ENCODE results near the gene DGKB.

Gene DGKB

DNA sequence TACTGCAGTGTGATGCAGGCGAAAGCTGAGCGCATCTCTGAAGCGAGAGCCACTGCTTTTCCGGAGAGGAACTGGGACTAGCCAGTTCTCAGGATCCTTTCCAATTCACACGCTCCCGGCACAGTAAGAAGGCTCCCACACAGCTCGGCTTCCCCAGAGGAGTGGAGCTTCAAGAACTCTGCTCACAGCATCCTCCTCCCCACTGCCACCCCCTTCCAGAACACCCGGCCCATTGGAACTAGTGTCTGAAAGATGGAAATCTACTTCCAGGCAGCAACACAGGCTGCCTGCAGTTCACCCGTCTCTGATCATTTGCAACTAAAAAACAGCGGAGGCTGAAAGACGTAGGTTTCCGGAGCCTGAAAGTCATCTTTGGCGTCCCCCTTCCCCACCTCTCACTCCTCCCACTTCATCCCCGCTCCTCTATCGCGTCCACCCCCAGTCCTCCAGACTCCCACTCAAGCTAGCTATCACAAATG, at the start of gene DGKB:
TSS of gene DGKB (minus strand) at position 163 of the 479 bp plus-strand sequence.
- no peak for TF ChIP-seq GATA3 (IDR thresholded peaks at IDR 0.05; ENCODE audit: low read depth, low read length)
- no peak for TF ChIP-seq GATA2 (IDR thresholded peaks at IDR 0.05; ENCODE audit: low read depth, low read length)

DNA sequence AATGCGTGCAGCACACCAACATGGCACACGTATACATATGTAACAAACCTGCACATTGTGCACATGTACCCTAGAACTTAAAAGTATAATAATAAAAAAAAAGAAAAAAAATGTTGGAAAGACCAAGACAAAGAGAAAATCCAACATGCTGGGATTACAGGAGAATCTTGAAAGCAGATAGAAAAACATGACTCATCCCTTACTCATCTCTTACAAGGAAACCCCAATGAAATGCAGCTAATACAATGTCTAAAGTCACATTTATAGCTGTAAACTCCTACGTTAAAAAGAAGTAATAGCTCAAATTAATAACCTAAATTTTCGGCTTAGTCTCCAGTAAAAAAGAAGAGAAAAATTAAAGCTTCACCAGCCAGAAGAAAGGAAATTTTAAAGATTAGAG, 47.5 kb upstream of the DGKB start:
- TF ChIP-seq GATA3 (IDR thresholded peaks at IDR 0.05; ENCODE audit: low read depth, low read length), result no peak
- no peak for TF ChIP-seq GATA2 (IDR thresholded peaks at IDR 0.05; ENCODE audit: low read depth, low read length)

DNA sequence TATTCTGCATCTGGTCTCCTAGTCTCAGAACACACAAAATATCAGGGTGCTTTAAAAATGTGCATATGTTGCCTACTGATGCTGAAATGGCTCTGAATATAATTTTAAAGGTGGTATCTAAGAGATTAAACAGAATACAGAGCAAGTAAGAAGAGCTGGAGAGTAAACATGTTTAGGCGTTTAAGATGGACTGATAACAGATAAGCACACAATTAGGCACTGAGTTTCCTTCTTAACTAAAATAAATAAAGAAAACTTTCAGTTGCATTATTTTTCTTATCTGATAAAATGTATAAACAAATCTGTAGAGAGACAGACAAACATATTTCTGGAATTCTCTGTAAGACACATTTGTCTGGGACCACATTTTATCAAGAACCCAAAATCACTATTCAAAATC, 35.6 kb upstream of the DGKB start:
- TF ChIP-seq GATA3 (IDR thresholded peaks at IDR 0.05; ENCODE audit: low read depth, low read length), result peak; percentile 48; the same call in 1 of the 2 replicates
- TF ChIP-seq GATA2 (IDR thresholded peaks at IDR 0.05; ENCODE audit: low read depth, low read length), result no peak

DNA sequence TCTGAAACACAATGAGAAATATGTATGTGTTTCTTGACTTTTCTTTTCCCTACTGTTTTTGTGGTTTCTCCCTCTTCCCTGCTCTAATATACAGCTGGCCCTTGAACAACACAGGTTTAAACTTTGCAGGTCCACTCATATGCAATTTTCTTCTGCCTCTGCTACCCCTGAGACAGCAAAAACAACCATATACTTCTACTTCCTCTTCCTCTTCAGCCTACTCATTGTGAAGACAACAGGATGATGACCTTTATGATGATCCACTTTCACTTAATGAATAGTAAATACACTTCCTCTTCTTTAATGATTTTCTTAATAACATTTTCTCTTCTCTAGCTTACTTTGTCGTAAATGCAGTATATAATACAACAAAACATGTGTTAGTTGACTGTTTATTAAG, 35.0 kb upstream of the DGKB start:
- TF ChIP-seq GATA3 (IDR thresholded peaks at IDR 0.05; ENCODE audit: low read depth, low read length) (no peak), GATA2 (IDR thresholded peaks at IDR 0.05; ENCODE audit: low read depth, low read length) (no peak)

DNA sequence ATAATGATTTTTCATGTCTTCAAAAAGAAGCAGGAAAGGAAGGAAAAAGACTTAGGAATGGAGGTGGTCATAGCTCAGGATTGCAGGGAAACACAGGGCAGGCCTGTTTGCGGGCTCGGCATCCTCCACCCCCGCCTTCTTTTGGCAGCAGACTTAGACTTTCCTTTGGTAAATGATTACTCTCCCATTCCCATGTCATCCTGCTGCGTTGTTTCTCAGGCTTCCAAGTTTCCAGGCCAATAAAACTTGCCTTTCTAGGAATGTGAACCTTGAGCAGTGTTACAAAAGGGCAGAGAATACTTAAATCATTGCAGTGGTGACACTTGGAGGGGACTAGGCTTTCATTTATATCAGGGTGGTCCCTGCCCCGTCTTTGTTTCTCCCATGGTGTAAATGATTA, 34.0 kb upstream of the DGKB start:
- TF ChIP-seq GATA2 (IDR thresholded peaks at IDR 0.05; ENCODE audit: low read depth, low read length) (no peak), GATA3 (IDR thresholded peaks at IDR 0.05; ENCODE audit: low read depth, low read length) (no peak)

DNA sequence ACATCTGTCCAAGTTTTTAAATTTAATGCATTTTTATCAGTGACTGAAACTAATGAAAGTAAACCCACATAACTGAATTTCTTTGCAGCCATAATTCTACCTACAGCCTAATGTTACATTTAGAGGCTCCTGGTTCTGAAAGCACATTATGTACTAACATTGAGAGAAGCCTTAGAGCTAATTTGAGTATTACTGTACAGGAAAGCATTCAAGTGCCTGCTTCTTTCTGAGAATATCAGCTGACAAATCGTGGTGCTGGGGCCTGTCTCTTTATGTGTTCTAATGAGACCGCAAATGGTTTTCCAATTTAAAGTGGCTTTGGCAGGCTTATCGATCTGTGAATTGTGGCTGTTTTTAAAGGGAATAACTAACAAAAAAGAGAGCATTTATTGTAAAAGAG, 32.3 kb upstream of the DGKB start:
- TF ChIP-seq GATA3 (IDR thresholded peaks at IDR 0.05; ENCODE audit: low read depth, low read length) (no peak), GATA2 (IDR thresholded peaks at IDR 0.05; ENCODE audit: low read depth, low read length) (no peak)

DNA sequence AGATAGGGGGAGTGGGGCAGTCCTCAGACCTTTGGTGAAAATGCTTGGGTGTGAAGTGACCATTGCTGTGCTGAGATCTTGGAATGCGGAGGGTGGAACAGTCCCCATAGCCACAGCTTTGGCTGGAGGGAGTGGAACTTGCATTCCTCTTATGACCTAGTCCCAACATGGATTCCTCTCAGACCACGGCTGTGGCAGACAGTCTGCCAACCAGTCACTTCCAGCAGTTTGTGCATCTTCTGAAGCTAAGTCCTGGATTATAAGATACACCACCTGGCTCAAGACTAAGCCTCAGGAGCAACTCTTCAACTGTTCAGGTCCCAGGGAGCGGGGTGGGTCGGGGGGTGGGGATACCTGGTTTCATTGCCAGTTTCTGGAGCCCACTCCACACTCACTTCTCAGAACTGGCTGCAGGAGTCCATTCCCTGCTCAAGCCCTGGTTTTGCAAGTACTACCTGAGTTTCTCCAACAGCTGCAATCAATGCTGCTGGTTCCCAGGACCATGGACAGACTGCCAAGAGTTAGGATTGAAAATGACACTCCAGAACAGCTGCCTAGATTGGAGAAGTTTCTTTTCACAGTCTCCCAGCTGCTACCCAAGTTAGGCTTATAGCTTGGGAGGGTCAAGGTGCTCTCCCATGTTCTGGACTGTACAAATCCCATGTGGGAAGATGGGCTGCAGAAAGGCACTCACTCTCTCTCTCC, 29.1 kb upstream of the DGKB start:
- TF ChIP-seq GATA2 (IDR thresholded peaks at IDR 0.05; ENCODE audit: low read depth, low read length), result no peak
- no peak for TF ChIP-seq GATA3 (IDR thresholded peaks at IDR 0.05; ENCODE audit: low read depth, low read length)

DNA sequence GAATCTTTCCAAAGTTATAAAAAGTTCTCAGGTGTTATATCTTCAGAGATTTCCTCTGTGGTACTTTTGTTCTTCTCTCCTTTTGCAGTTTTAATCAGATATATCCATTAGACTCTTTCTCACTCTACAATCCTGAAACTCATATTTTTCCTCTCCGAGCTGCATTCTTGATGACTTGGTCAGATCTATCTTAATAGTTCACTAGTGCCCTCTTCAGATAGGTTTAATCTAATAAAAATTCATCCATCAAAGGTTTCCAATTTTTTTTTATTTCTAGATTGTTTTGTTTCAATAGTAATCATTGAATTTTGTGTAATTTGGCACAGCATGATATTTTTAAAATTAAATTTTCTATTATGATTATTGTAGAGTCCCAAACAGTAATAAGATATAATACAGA, 21.8 kb upstream of the DGKB start:
- TF ChIP-seq GATA3 (IDR thresholded peaks at IDR 0.05; ENCODE audit: low read depth, low read length) (no peak), GATA2 (IDR thresholded peaks at IDR 0.05; ENCODE audit: low read depth, low read length) (no peak)

DNA sequence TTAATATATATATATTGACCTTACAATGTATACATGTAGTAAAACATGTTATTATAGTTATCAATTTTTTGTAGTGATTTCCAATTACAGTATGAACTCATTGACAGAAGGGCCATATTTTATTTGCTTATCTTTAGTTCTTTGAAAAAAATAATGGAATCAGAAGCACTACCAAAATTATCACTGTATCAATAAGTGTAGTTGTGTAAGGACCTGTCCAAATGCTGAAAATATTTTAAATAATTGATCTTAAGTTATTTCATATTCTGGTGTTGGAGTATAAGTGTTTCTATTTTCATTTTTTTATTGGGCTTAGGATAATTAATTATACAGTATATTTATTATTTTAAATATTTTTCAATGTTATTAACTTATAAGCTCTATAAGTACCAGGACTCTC, 8.5 kb upstream of the DGKB start:
- TF ChIP-seq GATA2 (IDR thresholded peaks at IDR 0.05; ENCODE audit: low read depth, low read length) (no peak), GATA3 (IDR thresholded peaks at IDR 0.05; ENCODE audit: low read depth, low read length) (no peak)

DNA sequence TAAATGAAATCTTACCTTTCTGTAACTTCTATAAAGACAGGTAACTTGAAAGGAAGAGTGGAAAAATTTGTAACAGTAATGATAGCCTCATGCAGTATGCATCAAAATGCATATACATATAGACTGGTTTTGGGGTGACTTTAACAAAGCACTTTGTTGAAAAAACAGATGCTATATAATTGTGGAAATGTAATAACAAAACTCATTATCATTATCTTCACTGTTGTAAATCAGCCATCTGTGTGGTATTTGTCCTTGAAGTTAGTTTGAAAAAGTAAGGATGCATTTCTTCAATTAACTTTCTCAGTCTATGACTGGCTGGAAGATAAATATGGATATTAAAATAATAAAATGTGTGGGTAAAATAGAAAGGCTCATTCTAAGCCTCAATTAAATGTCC, 6.1 kb upstream of the DGKB start:
- TF ChIP-seq GATA3 (IDR thresholded peaks at IDR 0.05; ENCODE audit: low read depth, low read length) (no peak), GATA2 (IDR thresholded peaks at IDR 0.05; ENCODE audit: low read depth, low read length) (no peak)

DNA sequence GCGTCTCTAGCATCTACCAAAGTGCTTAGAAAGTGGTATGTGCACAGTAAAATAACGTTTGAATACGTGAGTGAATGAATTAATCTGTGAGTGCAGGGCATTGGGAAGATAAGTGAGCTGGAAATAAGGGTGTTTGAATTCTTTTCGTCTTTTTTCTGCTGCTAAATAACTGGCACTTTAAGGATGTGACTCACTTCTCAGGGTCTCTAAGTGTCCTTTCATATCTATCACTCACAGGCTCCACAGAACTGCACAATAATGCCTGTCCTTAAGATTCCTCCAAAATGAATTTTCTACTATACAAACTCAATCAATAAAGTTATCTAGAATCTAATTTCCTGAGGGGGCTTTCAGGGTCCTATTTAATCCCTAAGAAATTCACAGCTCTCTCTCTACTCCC, 3.2 kb upstream of the DGKB start:
- TF ChIP-seq GATA3 (IDR thresholded peaks at IDR 0.05; ENCODE audit: low read depth, low read length) (no peak), GATA2 (IDR thresholded peaks at IDR 0.05; ENCODE audit: low read depth, low read length) (no peak)

DNA sequence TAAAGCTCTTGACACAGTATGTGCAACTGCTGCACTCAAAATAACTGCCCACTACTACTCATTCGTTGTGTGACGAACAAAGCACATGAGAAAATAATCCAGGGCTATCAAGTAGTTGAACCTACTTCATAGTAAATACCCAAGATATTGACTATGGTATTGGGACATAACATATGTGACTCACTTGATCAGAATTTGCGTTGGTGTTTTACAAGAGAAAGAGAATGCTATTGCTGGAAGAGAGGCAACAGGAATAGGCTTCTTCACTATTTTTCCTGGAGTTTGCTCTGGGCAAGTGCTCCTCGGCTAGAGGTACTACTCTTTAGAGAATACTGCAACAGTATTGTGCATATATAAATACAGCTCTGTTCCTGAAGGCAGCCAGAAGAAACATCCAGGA, 2.5 kb downstream of the DGKB start:
- no peak for TF ChIP-seq GATA2 (IDR thresholded peaks at IDR 0.05; ENCODE audit: low read depth, low read length)
- TF ChIP-seq GATA3 (IDR thresholded peaks at IDR 0.05; ENCODE audit: low read depth, low read length), result no peak

DNA sequence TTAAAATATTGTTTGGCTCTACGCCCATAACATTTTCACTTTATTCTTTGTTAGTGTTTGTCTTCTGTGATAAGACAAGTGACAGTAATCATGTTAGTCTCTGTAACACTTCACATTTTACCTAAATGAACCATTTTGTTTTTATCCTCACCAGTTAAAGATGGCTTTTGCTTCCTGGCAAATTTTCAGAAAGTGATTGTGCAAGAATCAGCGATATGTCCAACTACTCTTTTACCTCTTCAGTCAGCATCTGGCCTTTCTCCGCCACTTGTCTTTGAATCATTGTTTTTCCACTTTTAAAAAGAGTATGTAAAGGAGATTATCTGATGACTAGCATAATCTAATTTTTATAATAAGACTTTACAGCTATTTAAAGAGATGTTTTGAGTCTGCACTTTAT, 3.5 kb downstream of the DGKB start:
- TF ChIP-seq GATA3 (IDR thresholded peaks at IDR 0.05; ENCODE audit: low read depth, low read length) (no peak), GATA2 (IDR thresholded peaks at IDR 0.05; ENCODE audit: low read depth, low read length) (no peak)

DNA sequence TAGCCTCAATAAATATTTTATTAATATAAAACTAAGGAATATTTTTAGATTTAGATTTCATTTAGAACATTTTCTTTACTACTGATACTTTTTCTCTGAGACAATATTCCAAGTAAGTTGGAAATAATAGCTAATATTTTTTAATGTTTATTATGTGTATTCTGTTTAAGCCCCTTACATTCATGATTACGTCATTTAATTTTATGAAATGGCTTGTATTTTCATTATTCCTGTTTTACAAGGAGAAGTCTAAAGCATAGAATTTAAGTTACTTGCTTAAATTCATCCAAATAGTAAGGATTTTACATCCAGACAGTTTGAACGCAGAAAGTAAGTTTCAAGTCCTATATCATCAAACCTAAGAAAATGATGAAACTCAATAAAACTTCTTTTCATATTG, 6.1 kb downstream of the DGKB start:
- no peak for TF ChIP-seq GATA2 (IDR thresholded peaks at IDR 0.05; ENCODE audit: low read depth, low read length)
- TF ChIP-seq GATA3 (IDR thresholded peaks at IDR 0.05; ENCODE audit: low read depth, low read length), result no peak

DNA sequence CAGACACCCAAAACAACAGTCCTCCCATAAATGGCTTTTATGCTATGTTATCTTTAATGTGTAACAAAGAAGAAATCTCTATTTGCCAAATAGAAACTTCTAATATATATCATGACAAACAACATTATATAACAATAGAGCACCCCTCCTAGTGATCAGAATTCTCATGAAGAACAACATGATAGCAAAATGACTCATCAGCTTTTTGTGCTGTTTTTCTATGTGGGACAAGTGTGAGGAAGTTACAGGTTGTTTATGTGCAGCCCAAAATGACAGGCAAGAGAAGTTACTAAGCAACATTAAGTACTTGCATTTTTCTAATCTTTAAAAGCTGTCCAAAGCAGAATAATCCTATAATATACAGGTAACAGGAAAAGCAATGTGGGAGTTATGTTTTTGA, 7.7 kb downstream of the DGKB start:
- TF ChIP-seq GATA2 (IDR thresholded peaks at IDR 0.05; ENCODE audit: low read depth, low read length), result no peak

DNA sequence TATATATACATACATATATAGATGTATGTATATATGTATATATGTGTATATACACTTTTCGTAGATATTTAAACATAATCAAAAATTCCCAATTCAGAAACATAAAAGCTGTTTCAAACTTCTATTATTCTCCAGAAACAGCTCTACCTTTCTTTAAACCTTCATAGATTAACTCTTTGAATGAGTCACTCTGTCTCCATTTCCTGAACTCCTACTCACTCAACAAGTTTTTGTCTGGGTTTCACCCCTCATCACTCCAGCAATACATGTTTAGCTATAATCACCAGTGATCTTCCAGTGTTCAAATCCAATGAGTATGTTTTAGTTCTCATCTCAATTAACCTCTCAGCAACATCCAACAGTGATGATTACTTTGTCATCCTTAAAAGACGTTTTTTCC, 9.6 kb downstream of the DGKB start:
- TF ChIP-seq GATA2 (IDR thresholded peaks at IDR 0.05; ENCODE audit: low read depth, low read length) (no peak), GATA3 (IDR thresholded peaks at IDR 0.05; ENCODE audit: low read depth, low read length) (no peak)
